ENCODE data around the gene MBD4.

- no peak for TF ChIP-seq POLR2A (IDR thresholded peaks at IDR 0.05)
- TF ChIP-seq CTCF (IDR thresholded peaks at IDR 0.05) = no peak
These were observed 23.9 kb downstream of the MBD4 start for GRCh38 chr3:129415830-129416229.

All from right lobe of liver (tissue), 4 donors.